ENCODE results near the gene NXNL1. TPM values are rescaled to one million over a fixed set of nuclear protein-coding genes. Genes with fewer than 3 reads are reported as not detected.

Gene NXNL1
- total and polyA plus RNA-seq, 9 of the 15 experiments (the other 6 are each of a cell fraction or from before 2014, with no cell fraction given): not detected

DNA sequence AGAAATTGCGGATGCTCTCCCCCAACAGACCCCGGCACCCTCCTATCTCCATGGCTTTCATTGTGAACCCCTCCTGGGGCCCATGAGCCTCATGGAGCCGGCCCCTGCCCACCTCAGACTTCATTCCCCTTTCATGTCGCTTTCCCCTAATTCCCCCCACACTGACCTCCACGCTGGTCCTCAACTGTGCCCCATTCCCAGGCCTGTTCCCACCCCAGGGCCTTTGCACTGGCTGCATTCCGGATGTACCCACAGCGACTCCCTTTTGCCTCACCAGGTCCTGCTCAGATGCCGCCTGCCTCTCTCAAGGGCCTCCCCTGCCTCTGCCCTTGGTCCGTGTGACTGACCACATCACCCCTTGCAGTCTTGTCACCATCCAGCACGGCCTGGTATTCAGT, 22.9 kb upstream of the NXNL1 start:
- Histone ChIP-seq H3K9me3 (replicated peaks; ENCODE audit: control insufficient read depth, insufficient read depth, low read depth, low read length) (no peaks in the 10 kb centered on the region), H3K9me1 (ENCODE audit: control insufficient read depth, insufficient read depth, low read length) (no peaks in the 10 kb centered on the region), H2AFZ (ENCODE audit: low read depth, low read length) (no peak overlapping the region), H3K27ac (ENCODE audit: extremely low read depth, low read depth, low read length) (no peak overlapping the region), H3K4me2 (ENCODE audit: insufficient read depth, low read length) (no peak overlapping the region), H4K20me1 (replicated peaks; ENCODE audit: control insufficient read depth, insufficient read depth, low read length) (no peaks in the 10 kb centered on the region), H3K4me1 (replicated peaks in 1 of 2; ENCODE audit: control insufficient read depth in 2 of 2, insufficient read depth in 2 of 2, low read length in 2 of 2) (peaks cover 5 to 27% of the 10 kb centered on the region in 2 experiments), H3K9ac (ENCODE audit: insufficient read depth in 1 of 2, low read depth in 2 of 2, low read length in 2 of 2) (no peak overlapping the region), H3K36me3 (ENCODE audit: control insufficient read depth, insufficient read depth, low read length) (no peaks in the 10 kb centered on the region), H3K79me2 (ENCODE audit: control insufficient read depth, insufficient read depth, low read length) (no peaks in the 10 kb centered on the region), H3K4me3 (no peak overlapping the region), H3K27me3 (ENCODE audit: control insufficient read depth in 2 of 2, insufficient read depth in 2 of 2, low read length in 2 of 2) (no peaks in the 10 kb centered on the region)
- BruUV-seq (replicated peaks): no TSS peak
- POLR2A ChIA-PET: interaction anchor here (1.0 kb wide), 1 partner anchor 12 kb away, joined by 3 read pairs; no protein-coding TSS in a partner anchor
- FAIRE-seq (no peak), ATAC-seq (no peak), DNase-seq (ENCODE audit: extremely low read depth in 1 of 4, low spot score in 3 of 4) (no peak)
- TF ChIP-seq TBP (optimal IDR thresholded peaks at IDR 0.05; ENCODE audit: low read depth, low read length): no peak
- no peak for TF ChIP-seq WHSC1 (IDR thresholded peaks at IDR 0.05; ENCODE audit: low read length)
- TF ChIP-seq, protein P1, sequence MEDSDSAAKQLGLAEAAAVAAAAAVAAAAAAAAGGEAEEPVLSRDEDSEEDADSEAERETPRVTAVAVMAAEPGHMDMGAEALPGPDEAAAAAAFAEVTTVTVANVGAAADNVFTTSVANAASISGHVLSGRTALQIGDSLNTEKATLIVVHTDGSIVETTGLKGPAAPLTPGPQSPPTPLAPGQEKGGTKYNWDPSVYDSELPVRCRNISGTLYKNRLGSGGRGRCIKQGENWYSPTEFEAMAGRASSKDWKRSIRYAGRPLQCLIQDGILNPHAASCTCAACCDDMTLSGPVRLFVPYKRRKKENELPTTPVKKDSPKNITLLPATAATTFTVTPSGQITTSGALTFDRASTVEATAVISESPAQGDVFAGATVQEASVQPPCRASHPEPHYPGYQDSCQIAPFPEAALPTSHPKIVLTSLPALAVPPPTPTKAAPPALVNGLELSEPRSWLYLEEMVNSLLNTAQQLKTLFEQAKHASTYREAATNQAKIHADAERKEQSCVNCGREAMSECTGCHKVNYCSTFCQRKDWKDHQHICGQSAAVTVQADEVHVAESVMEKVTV (CRISPR knock-in tag; IDR thresholded peaks at IDR 0.05): no peak
- no peak for TF ChIP-seq SOX6 (IDR thresholded peaks at IDR 0.05)
- TF ChIP-seq DIDO1 (tag; IDR thresholded peaks at IDR 0.05; ENCODE audit: low read depth): no peak
- no peak for TF ChIP-seq TAF1 (IDR thresholded peaks at IDR 0.05; ENCODE audit: control insufficient read depth, extremely low read depth, insufficient read depth, low read length, severe bottlenecking)
- TF ChIP-seq, protein P2, sequence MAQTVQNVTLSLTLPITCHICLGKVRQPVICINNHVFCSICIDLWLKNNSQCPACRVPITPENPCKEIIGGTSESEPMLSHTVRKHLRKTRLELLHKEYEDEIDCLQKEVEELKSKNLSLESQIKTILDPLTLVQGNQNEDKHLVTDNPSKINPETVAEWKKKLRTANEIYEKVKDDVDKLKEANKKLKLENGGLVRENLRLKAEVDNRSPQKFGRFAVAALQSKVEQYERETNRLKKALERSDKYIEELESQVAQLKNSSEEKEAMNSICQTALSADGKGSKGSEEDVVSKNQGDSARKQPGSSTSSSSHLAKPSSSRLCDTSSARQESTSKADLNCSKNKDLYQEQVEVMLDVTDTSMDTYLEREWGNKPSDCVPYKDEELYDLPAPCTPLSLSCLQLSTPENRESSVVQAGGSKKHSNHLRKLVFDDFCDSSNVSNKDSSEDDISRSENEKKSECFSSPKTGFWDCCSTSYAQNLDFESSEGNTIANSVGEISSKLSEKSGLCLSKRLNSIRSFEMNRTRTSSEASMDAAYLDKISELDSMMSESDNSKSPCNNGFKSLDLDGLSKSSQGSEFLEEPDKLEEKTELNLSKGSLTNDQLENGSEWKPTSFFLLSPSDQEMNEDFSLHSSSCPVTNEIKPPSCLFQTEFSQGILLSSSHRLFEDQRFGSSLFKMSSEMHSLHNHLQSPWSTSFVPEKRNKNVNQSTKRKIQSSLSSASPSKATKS (CRISPR knock-in tag; IDR thresholded peaks at IDR 0.05): no peak
- no peak for TF ChIP-seq POLR3G (IDR thresholded peaks at IDR 0.05; ENCODE audit: extremely low read depth, insufficient read length, insufficient replicate concordance)
- TF ChIP-seq KLF6 (CRISPR knock-in tag; IDR thresholded peaks at IDR 0.05; ENCODE audit: borderline replicate concordance): no peak
- TF ChIP-seq LEF1 (IDR thresholded peaks at IDR 0.05): no peak
- no peak; the same call in 1 of the 2 replicates for TF ChIP-seq BCOR (IDR thresholded peaks at IDR 0.05)
- no peak for TF ChIP-seq CHD2 (IDR thresholded peaks at IDR 0.05; ENCODE audit: low read depth, low read length)
- WGBS (ENCODE audit: insufficient coverage, low coverage, missing lambda C conversion rate): 22% methylated on average over 9 of the region's 10 CpGs
- in situ Hi-C loops (cut with MboI) (no loop called here), intact Hi-C loops (cut with micrococcal nuclease) (no loop called here)
- CTCF ChIA-PET (ENCODE audit: low intra/inter-chr PET ratio): no interaction called here
